Spinal cord (tissue), 10 donors: ENCODE measurements around the gene AFTPH. TPM values are rescaled to one million over a fixed set of nuclear protein-coding genes. Genes with fewer than 3 reads are reported as not detected.

ENCODE experiments used
- DNase-seq, 6 donors: peaks; one replicate each; pipeline versions ENCODE4 v3.0.0 to v3.0.0-alpha.2; 2013 to 2015; ENCODE audit warnings: low spot score in 6 of 6, low read depth in 4 of 6
- H3K27ac ChIP-seq: one replicate; pipeline ENCODE4 v1.5.1; 2013; ENCODE audit warnings: low read depth, low read length, control low read depth
- H3K27me3 ChIP-seq: one replicate; pipeline ENCODE4 v1.6.1; 2013; ENCODE audit warnings: low read length; ENCODE audit not compliant: control insufficient read depth, insufficient read depth
- H3K36me3 ChIP-seq: one replicate; pipeline ENCODE4 v1.6.1; 2013; ENCODE audit warnings: low read length; ENCODE audit not compliant: control insufficient read depth, insufficient read depth
- H3K4me1 ChIP-seq: one replicate; pipeline ENCODE4 v1.6.1; 2013; ENCODE audit warnings: low read length; ENCODE audit not compliant: control insufficient read depth, insufficient read depth
- H3K4me3 ChIP-seq: one replicate; pipeline ENCODE4 v1.5.1; 2013; ENCODE audit warnings: low read depth, low read length, control low read depth
- H3K9me3 ChIP-seq: one replicate; pipeline ENCODE4 v1.6.1; 2013; ENCODE audit warnings: low read length; ENCODE audit not compliant: control insufficient read depth, insufficient read depth
- WGBS: methylation state at CpG from one replicate; pipeline ENCODE4 v1.1.5; 2013; ENCODE audit warnings: missing lambda C conversion rate; ENCODE audit not compliant: insufficient coverage; 5-methylcytosine and 5-hydroxymethylcytosine counted together
- polyA plus RNA-seq, 2 donors: library from polyadenylated mRNA; unstranded; fragments of 120-200 nt; gene quantifications; one replicate each; pipeline ENCODE4 v1.2.1, GENCODE V29; 2013; ENCODE audit not compliant: insufficient read length in 2 of 2
- total RNA-seq, 2 donors: library from RNA; depleted of rRNA in 1 of 2; stranded (reverse); fragments of 120-200 nt in 1 of 2; fragments of >200 nt in 1 of 2; gene quantifications; one replicate each; pipeline versions ENCODE4 v1.2.3 to v1.2.4, GENCODE V29; 2013 to 2014
- donor health status: healthy.

The AFTPH gene
- total and polyA plus RNA-seq, 4 donors, result 38.0 to 63.6 (median 50.6) TPM

DNA sequence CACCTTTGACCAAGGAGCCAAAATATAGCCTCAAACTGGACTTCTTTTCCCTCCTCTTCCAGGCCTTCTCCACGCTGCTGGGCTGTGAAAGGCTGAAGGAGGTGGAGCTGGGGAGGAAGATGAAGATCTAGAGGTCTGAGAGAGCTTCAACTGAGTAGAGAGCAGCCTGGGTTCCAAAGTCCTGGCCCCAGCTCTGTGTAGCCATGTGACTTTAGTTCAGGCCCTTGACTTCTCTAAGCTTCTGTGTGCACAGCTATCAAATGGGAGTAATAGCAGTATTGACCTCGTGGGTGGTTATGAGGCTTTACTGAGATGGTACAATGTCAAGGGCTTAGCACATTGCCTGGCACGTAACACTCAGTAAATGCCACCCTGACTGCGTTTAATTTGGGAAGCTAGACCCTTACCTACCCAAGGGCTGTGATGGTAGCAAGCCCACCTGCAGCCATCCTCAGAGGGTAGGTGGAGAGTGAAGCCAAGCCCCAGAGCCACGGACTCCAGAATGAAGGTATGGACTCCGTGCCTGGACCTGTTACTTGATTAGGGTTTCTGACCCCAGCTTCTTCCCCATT is 91.2 kb downstream of the AFTPH start:
- H3K4me3 ChIP-seq, result no peak overlapping the region
- no peak overlapping the region for H3K27ac ChIP-seq
- H3K27me3 ChIP-seq, result peaks cover 3% of the 10 kb centered on the region
- 100% methylated on average over 2 of the region's 6 CpGs for WGBS
- H3K36me3 ChIP-seq, result no peaks in the 10 kb centered on the region
- no peak for DNase-seq
- H3K9me3 ChIP-seq, result no peaks in the 10 kb centered on the region
- H3K4me1 ChIP-seq, result peaks cover 13% of the 10 kb centered on the region

GRCh38 chr2:64615844-64616536 is 91.9 kb downstream of the AFTPH start:
- Histone ChIP-seq H3K27me3 (no peaks in the 10 kb centered on the region), H3K36me3 (no peaks in the 10 kb centered on the region), H3K27ac (no peak overlapping the region), H3K4me3 (no peak overlapping the region), H3K9me3 (no peaks in the 10 kb centered on the region), H3K4me1 (peaks cover 13% of the 10 kb centered on the region)
- no peak for DNase-seq
- 95% methylated on average over 5 of the region's 7 CpGs for WGBS

DNA sequence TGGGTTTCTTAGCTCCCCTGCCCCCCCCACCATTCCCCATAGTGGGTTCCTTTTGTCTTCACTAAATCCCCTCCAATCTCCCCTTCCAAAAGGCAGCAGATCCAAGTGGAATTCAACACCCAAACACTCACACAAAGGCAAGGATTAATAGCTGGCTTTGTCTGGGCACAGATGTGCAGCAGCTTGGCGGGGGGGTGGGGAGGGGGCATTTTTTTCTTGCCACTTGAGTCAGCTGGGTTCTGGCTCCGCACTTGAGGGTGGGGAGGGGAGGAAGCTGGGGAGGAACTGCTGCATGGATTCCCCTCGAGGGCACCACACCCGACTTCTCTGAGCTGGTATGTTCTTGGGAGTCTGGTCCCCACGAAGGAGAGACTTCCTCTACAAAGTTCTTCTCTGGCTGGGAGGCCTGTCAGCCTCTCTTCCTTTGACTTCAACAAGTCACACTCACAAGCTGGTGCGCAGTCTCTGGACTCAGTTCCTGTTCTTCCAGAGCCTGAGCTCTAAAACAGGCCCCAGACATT is 93.6 kb downstream of the AFTPH start:
- peak in 1 of 6 donors; percentile 38 for DNase-seq
- Histone ChIP-seq H3K9me3 (no peaks in the 10 kb centered on the region), H3K27ac (no peak overlapping the region), H3K4me3 (no peak overlapping the region), H3K4me1 (peaks cover 19% of the 10 kb centered on the region), H3K36me3 (no peaks in the 10 kb centered on the region), H3K27me3 (no peaks in the 10 kb centered on the region)
- WGBS, result 35% methylated on average over 4 of the region's 6 CpGs

GRCh38 chr2:64620661-64621060 is 96.5 kb downstream of the AFTPH start:
- Histone ChIP-seq H3K27me3 (no peaks in the 10 kb centered on the region), H3K4me1 (peaks cover 26% of the 10 kb centered on the region), H3K27ac (no peak overlapping the region), H3K4me3 (no peak overlapping the region), H3K9me3 (no peaks in the 10 kb centered on the region), H3K36me3 (no peaks in the 10 kb centered on the region)
- DNase-seq, result no peak
- 86% methylated on average over 2 of the region's 4 CpGs for WGBS

GRCh38 chr2:64622443-64623241 is 98.5 kb downstream of the AFTPH start:
- peak in 1 of 6 donors; percentile 36 for DNase-seq
- Histone ChIP-seq H3K9me3 (no peaks in the 10 kb centered on the region), H3K27ac (no peak overlapping the region), H3K27me3 (no peaks in the 10 kb centered on the region), H3K36me3 (no peaks in the 10 kb centered on the region), H3K4me3 (no peak overlapping the region), H3K4me1 (peaks cover 33% of the 10 kb centered on the region)
- 74% methylated on average over 8 of the region's 13 CpGs for WGBS

DNA sequence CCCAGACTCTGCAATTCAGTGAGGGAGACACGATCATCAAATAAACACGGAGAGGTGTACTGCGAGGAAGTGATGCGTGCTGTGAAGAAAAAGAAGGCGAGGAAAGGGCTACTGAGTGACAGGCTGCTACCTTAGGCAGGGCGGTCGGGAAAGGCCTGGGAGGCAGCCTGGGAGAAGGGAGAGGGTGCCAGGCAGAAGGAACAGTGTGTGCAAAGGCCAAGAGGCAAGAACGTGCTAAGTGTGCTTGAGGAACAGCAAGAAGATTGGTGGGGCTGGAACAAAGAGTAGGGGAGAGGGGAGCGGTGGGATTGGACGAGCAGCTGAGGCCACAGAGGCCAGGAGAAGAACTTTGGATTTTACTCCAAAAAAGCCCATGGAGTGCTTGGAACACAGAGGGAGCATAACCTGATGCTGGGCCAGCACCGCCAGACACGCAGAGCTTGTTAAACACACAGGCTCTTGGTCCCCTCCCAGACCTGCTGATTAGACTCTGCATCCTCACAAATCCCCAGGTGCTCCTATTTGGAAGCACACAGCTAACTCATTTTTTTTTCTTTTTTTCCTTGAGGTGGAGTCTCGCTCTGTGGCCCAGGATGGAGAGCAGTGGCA is 99.2 kb downstream of the AFTPH start:
- Histone ChIP-seq H3K36me3 (no peaks in the 10 kb centered on the region), H3K27me3 (no peaks in the 10 kb centered on the region), H3K4me3 (no peak overlapping the region), H3K27ac (no peak overlapping the region), H3K9me3 (no peaks in the 10 kb centered on the region), H3K4me1 (peaks cover 33% of the 10 kb centered on the region)
- WGBS, result 67% methylated on average over 13 of the region's 13 CpGs
- DNase-seq, result no peak

GRCh38 chr2:64624108-64624610 is 100.0 kb downstream of the AFTPH start:
- Histone ChIP-seq H3K4me3 (no peak overlapping the region), H3K9me3 (no peaks in the 10 kb centered on the region), H3K27me3 (no peaks in the 10 kb centered on the region), H3K27ac (no peak overlapping the region), H3K4me1 (peaks cover 40% of the 10 kb centered on the region), H3K36me3 (no peaks in the 10 kb centered on the region)
- WGBS, result 83% methylated on average over 6 of the region's 6 CpGs
- DNase-seq, result no peak

- Histone ChIP-seq H3K4me1 (peaks cover 46% of the 10 kb centered on the region), H3K36me3 (no peaks in the 10 kb centered on the region), H3K4me3 (no peak overlapping the region), H3K27ac (no peak overlapping the region), H3K9me3 (no peaks in the 10 kb centered on the region), H3K27me3 (no peaks in the 10 kb centered on the region)
- 93% methylated on average over 5 of the region's 6 CpGs for WGBS
- no peak for DNase-seq
Observed at GRCh38 chr2:64624862-64625261, 100.7 kb downstream of the AFTPH start.
